Esophagus (tissue), 2 donors: ENCODE data around the gene MXRA7. TPM values are rescaled to one million over a fixed set of nuclear protein-coding genes. Genes with fewer than 3 reads are reported as not detected.
"Not testable (repeated sequence)": the region's sequence is repeated elsewhere in the genome, so short reads cannot be mapped to it uniquely, and the experiment has no call there.

Source experiments
- H3K27ac ChIP-seq, 2 donors: one replicate each; pipeline ENCODE4 v1.5.1; 2013; ENCODE audit warnings: low read depth in 2 of 2, mild to moderate bottlenecking in 2 of 2, inconsistent platforms in 1 of 2, low read length in 1 of 2, moderate library complexity in 1 of 2
- H3K27me3 ChIP-seq, 2 donors: one replicate each; pipeline ENCODE4 v1.6.1; 2013; ENCODE audit warnings: low read length in 2 of 2, control low read depth in 1 of 2, mild to moderate bottlenecking in 1 of 2; ENCODE audit not compliant: insufficient read depth in 2 of 2, control insufficient read depth in 1 of 2
- H3K36me3 ChIP-seq, 2 donors: one replicate each; pipeline ENCODE4 v1.6.1; 2013; ENCODE audit warnings: low read length in 1 of 2; ENCODE audit not compliant: control insufficient read depth in 2 of 2, insufficient read depth in 2 of 2
- H3K4me1 ChIP-seq, 2 donors: one replicate each; pipeline ENCODE4 v1.6.1; 2013; ENCODE audit warnings: low read length in 1 of 2; ENCODE audit not compliant: control insufficient read depth in 2 of 2, insufficient read depth in 2 of 2
- H3K4me3 ChIP-seq, 2 donors: one replicate each; pipeline ENCODE4 v1.5.1; 2013; ENCODE audit warnings: low read length in 2 of 2, mild to moderate bottlenecking in 2 of 2, low read depth in 1 of 2, moderate library complexity in 1 of 2
- H3K9me3 ChIP-seq, 2 donors: one replicate each; pipeline ENCODE4 v1.6.1; 2013; ENCODE audit warnings: mild to moderate bottlenecking in 2 of 2, low read depth in 1 of 2, low read length in 1 of 2, moderate library complexity in 1 of 2; ENCODE audit not compliant: control insufficient read depth in 2 of 2, insufficient read depth in 1 of 2
- WGBS, 2 donors: extraction: QIAGEN DNeasy Blood & Tissue Kit; methylation state at CpG; one replicate each; pipeline ENCODE4 v1.1.7; 2013; 5-methylcytosine and 5-hydroxymethylcytosine counted together
- polyA plus RNA-seq, 2 donors: library from polyadenylated mRNA; stranded (reverse); fragments of 200-250 nt; gene quantifications; one replicate each; pipeline ENCODE4 v1.2.3, GENCODE V29; 2013
- donor health status: healthy with polysubstance abuse.
- donor health status: Bipolar disorder and iron deficiency.

The MXRA7 gene
- polyA plus RNA-seq, 2 donors = 10.0 to 54.0 TPM

DNA sequence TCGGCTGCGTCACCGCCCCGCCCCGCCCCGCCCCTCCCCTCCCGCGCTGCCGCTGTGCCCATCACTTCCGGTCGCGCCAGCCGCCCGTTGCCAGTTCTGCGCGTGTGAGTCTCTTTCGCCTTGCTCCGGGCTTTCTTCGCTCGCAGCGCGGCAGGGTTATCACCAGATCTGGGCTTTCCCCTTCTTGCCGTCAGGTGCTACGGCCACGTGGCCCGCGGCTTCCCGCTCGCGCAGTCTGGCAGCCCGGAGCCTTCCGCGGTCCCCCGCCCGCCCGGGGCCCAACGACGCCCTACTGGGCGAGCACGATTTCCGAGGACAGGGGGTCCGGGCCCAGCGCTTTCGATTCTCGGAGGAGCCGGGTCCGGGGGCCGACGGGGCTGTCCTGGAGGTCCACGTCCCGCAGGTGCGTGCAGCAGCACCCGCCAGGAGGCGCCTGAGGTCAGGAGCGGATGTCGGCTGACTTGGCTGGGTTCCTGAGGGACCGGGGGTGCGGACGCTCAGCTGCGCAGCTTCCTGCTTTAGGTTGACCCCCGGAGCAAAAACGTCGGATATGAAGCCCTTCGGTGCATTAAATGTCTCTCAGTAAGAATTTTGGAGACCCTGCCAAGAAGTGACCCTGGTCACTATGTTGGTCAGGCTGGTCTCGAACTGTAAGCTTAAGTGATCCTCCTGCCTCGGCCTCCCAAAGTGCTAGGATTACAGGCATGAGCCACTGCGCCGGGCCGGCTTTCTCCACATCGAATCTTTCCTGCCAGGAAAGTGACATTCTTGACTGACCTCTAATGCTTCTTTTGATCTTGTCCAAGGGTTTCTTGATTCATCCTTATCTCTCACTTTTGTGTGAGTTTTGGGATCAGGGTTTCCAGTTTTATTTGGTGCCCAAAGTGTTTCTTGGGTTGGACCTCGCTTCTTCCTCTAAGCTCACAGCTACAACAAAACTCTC, 16.3 kb upstream of the MXRA7 start, which contains the start of gene METTL23:
Gene METTL23 (plus strand): TSS at position 64 of the 943 bp plus-strand sequence. CDS start 2,872 bp downstream, outside the sequence.
- peaks cover 0 to 2% of the 10 kb centered on the region in 2 donors for H3K4me1 ChIP-seq
- no peaks in the 10 kb centered on the region for H3K27me3 ChIP-seq
- peak within 1 kb of the TSS; percentile 100 for H3K27ac ChIP-seq
- WGBS, 2 donors = 1% methylated on average over 69 to 71 of the region's 71 CpGs
- no peaks in the 10 kb centered on the region for H3K9me3 ChIP-seq
- H3K36me3 ChIP-seq = peaks cover 0 to 3% of the 10 kb centered on the region in 2 donors
- peak within 1 kb of the TSS; percentile 73 to 87 for H3K4me3 ChIP-seq

DNA sequence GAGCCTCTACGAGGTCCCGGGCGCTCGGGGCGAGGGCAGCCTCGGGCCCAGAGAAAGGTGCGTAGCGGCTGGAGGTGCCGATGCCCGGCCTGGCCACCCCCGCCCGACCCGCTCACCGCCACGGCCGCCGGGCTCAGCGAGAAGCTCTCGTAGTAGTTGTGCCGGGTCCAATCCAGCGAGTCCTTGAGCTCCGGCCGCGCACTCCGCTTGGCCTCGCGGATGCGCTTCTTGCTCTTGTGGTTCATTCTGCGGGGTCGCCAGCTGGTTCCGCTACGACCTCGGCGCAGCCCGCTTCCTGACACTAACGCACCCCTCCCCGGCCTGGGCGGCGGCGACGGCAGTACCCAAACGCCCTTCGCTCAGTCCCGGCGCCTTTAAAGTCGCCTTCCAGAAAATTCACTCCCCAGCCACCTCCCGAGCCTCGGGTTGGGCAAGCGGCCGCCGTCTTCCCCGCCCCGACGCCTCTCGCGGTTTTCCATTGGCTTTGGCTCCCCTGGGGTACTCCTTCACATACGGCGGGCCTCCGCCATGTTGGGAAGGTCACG, 15.5 kb upstream of the MXRA7 start, which contains the start of gene JMJD6:
Gene JMJD6 (minus strand): TSS at position 376 of the 545 bp plus-strand sequence. CDS start 131 bp downstream, at position 245.
- Histone ChIP-seq H3K9me3 (no peaks in the 10 kb centered on the region), H3K4me1 (peaks cover 0 to 2% of the 10 kb centered on the region in 2 donors), H3K36me3 (peaks cover 1 to 10% of the 10 kb centered on the region in 2 donors), H3K4me3 (peak within 1 kb of the TSS; percentile 73 to 87), H3K27me3 (no peaks in the 10 kb centered on the region), H3K27ac (peak within 1 kb of the TSS; percentile 100)
- 0% methylated on average over 53 to 60 of the region's 60 CpGs for WGBS, 2 donors

DNA sequence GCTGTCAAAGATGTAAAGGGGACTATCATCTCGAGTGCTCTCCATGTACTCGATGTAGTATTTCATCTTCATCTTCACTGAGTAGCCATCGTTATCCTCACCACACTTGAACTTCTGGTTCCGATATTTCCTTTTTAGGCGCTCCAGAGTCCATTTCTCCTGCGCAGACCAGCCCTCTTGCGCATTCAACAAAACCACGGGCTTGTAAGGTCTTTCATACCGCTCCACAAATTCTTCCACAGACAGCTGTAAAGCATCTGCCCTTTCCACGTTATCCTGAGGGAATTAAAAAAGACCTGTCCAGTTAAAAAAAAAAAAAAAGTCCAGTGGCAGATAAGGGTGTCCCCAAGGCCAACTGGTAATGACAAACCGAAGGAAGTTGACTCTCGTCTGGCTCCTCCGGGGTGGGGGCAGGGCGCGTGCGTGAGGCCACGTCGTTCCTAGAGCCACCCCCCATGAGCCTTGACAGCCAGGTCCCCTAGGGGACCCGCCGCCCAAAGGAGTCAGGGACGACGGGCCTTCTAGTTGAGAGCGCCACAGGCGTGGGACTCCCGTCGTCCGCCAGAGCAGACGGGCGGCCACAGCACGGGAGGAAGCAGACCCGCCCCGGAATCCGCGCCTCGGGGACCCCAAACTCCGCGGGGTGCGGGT, 14.9 kb upstream of the MXRA7 start:
- Histone ChIP-seq H3K27ac (peak overlapping the region; percentile 99 to 100), H3K27me3 (no peaks in the 10 kb centered on the region), H3K9me3 (no peaks in the 10 kb centered on the region), H3K4me1 (peaks cover 0 to 2% of the 10 kb centered on the region in 2 donors), H3K4me3 (peak overlapping the region; percentile 73 to 74), H3K36me3 (peaks cover 7 to 14% of the 10 kb centered on the region in 2 donors)
- 3 to 4% methylated on average over 38 of the region's 38 CpGs for WGBS, 2 donors

DNA sequence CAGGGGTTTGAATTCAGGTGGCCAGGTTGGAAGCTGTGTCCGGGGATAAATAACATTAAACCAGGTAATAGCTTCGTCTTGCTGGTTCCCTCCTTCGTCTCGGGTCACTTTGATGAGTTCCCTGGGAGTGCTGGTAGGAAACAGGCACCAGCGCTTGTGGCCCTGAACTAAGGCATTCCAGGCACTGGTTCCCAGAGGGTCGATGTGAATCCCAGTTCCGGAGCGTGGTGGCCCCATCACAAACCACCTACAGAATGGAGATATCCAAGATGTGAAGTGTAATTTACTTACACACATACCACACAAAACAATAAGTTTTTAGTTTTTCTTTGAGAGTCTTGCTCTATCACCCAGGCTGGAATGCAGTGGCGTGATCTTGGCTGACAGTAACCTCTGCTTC, 13.0 kb upstream of the MXRA7 start:
- H3K36me3 ChIP-seq = peaks cover 7 to 25% of the 10 kb centered on the region in 2 donors
- no peaks in the 10 kb centered on the region for H3K9me3 ChIP-seq
- no peak overlapping the region for H3K27ac ChIP-seq
- H3K27me3 ChIP-seq = no peaks in the 10 kb centered on the region
- peaks cover 0 to 2% of the 10 kb centered on the region in 2 donors for H3K4me1 ChIP-seq
- 95% methylated on average over 9 of the region's 9 CpGs for WGBS, 2 donors
- H3K4me3 ChIP-seq = no peak overlapping the region

- not testable (repeated sequence) for H3K27me3 ChIP-seq, H3K27ac ChIP-seq, H3K4me3 ChIP-seq, H3K9me3 ChIP-seq, H3K4me1 ChIP-seq
- 95 to 96% methylated on average over 8 of the region's 8 CpGs for WGBS, 2 donors
- H3K36me3 ChIP-seq = peaks cover 7 to 33% of the 10 kb centered on the region in 2 donors
Measured at GRCh38 chr17:76722977-76723376, 12.2 kb upstream of the MXRA7 start.

- H3K27ac ChIP-seq = no peak overlapping the region
- H3K27me3 ChIP-seq = no peaks in the 10 kb centered on the region
- WGBS, 2 donors = 93 to 95% methylated on average over 8 of the region's 8 CpGs
- H3K9me3 ChIP-seq = no peaks in the 10 kb centered on the region
- H3K4me3 ChIP-seq = no peak overlapping the region
- H3K4me1 ChIP-seq = peaks cover 0 to 2% of the 10 kb centered on the region in 2 donors
- peaks cover 7 to 33% of the 10 kb centered on the region in 2 donors for H3K36me3 ChIP-seq
Measured at GRCh38 chr17:76722279-76722678, 11.5 kb upstream of the MXRA7 start.

DNA sequence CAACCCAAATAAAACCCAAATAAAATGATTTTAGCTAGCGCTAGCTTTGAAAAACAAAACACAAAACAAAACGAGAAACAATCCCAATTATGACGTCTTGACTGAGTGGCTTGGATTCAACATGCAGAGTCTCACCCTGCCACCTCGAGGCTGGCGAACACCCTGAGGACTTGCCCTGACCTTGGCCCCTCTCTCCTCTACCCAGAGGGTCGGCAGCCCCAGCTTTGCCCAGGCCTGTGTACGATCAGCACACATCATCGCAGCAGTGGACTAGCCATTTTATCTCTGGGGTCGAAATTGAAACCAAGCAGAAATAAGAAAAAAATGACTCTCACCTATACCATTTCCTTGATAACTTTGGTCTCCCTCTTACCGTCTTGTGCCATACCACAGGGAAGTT, 10.7 kb upstream of the MXRA7 start:
- H3K27me3 ChIP-seq = no peaks in the 10 kb centered on the region
- H3K9me3 ChIP-seq = no peaks in the 10 kb centered on the region
- H3K4me1 ChIP-seq = peaks cover 0 to 2% of the 10 kb centered on the region in 2 donors
- 84 to 87% methylated on average over 10 of the region's 10 CpGs for WGBS, 2 donors
- peaks cover 7 to 33% of the 10 kb centered on the region in 2 donors for H3K36me3 ChIP-seq
- no peak overlapping the region for H3K27ac ChIP-seq
- H3K4me3 ChIP-seq = no peak overlapping the region

DNA sequence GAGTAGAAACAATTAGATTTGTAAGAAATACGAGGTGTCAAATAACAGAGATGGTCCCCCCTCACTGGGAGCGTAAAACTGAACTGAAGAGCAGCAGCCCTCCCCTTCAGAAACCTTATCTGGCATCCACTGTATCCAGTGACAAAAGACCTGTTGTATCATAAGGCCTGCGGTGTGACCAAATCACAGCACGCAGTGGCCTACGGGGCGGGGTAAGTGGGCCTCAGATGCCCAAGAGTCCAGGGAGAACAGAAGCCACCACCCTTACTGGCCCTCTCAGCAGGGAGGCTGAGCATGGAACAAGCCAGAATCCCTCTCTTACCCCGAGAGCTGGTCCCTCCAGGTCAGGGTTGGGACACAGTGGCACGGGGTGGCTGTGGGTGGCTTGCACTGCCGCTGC, 10.2 kb upstream of the MXRA7 start:
- Histone ChIP-seq H3K36me3 (peaks cover 7 to 36% of the 10 kb centered on the region in 2 donors), H3K27ac (no peak overlapping the region), H3K9me3 (no peaks in the 10 kb centered on the region), H3K4me1 (peaks cover 0 to 2% of the 10 kb centered on the region in 2 donors), H3K27me3 (no peaks in the 10 kb centered on the region), H3K4me3 (no peak overlapping the region)
- 92 to 93% methylated on average over 9 of the region's 9 CpGs for WGBS, 2 donors

GRCh38 chr17:76720211-76720610, 9.4 kb upstream of the MXRA7 start:
- no peak overlapping the region for H3K4me3 ChIP-seq
- no peaks in the 10 kb centered on the region for H3K9me3 ChIP-seq
- peaks cover 7 to 36% of the 10 kb centered on the region in 2 donors for H3K36me3 ChIP-seq
- peaks cover 0 to 2% of the 10 kb centered on the region in 2 donors for H3K4me1 ChIP-seq
- 93 to 96% methylated on average over 9 of the region's 9 CpGs for WGBS, 2 donors
- no peak overlapping the region for H3K27ac ChIP-seq
- H3K27me3 ChIP-seq = no peaks in the 10 kb centered on the region
